Measurements from ENCODE around the gene MYO15A.

- TF ChIP-seq EZH2 (IDR thresholded peaks at IDR 0.05) (no peak), SP1 (IDR thresholded peaks at IDR 0.05; ENCODE audit: low read depth) (no peak; the same call in 1 of the 2 replicates), RAD21 (IDR thresholded peaks at IDR 0.05; ENCODE audit: low read depth) (no peak), CTCF (IDR thresholded peaks at IDR 0.05 in 2 of 3, conservative IDR thresholded peaks at IDR 0.05 in 1 of 3; ENCODE audit: borderline replicate concordance in 1 of 3, insufficient read depth in 1 of 3, low read depth in 2 of 3, low read length in 2 of 3) (no peak), POLR2AphosphoS5 (IDR thresholded peaks at IDR 0.05; ENCODE audit: low read depth, low read length) (no peak), POLR2A (IDR thresholded peaks at IDR 0.05; ENCODE audit: borderline replicate concordance, extremely low read depth, insufficient read depth, insufficient read length) (no peak), YY1 (IDR thresholded peaks at IDR 0.05; ENCODE audit: extremely low read depth, insufficient replicate concordance, low read depth, low read length) (peak; percentile 59), JUND (IDR thresholded peaks at IDR 0.05) (no peak), MAX (IDR thresholded peaks at IDR 0.05) (no peak), ATF3 (IDR thresholded peaks at IDR 0.05) (no peak), TCF7L2 (IDR thresholded peaks at IDR 0.05; ENCODE audit: borderline replicate concordance, extremely low read depth, insufficient read depth, insufficient read length) (no peak)
Measured at GRCh38 chr17:18225121-18225641, 116.6 kb downstream of the MYO15A start, which contains the start of gene LLGL1.

All from HCT116 (cell line).